Parathyroid adenoma (tissue), 2 donors: Measurements from ENCODE around the gene FAM98C.

Experiments
- H2AFZ ChIP-seq: fragments of 300-600 bp; sonication (generic); one replicate; pipeline ENCODE4 v1.7.0; 2017; ENCODE audit warnings: antibody characterized with exemption, mild to moderate bottlenecking
- H3K27ac ChIP-seq: fragments of 300-600 bp; sonication (generic); one replicate; pipeline ENCODE4 v1.7.0; 2017
- H3K27me3 ChIP-seq: fragments of 300-600 bp; sonication (generic); one replicate; pipeline ENCODE4 v1.7.0; 2017; ENCODE audit warnings: low read length; ENCODE audit not compliant: control insufficient read depth, insufficient read depth
- H3K36me3 ChIP-seq: fragments of 300-600 bp; sonication (generic); one replicate; pipeline ENCODE4 v1.7.0; 2017; ENCODE audit warnings: low read length; ENCODE audit not compliant: control insufficient read depth, insufficient read depth
- H3K4me1 ChIP-seq: fragments of 300-600 bp; sonication (generic); one replicate; pipeline ENCODE4 v1.7.0; 2017; ENCODE audit warnings: control low read depth
- H3K4me2 ChIP-seq: fragments of 300-600 bp; sonication (generic); one replicate; pipeline ENCODE4 v1.7.0; 2017; ENCODE audit warnings: low read length
- H3K4me3 ChIP-seq: fragments of 300-600 bp; sonication (generic); one replicate; pipeline ENCODE4 v1.7.0; 2017; ENCODE audit warnings: low read depth, low read length
- H3K79me2 ChIP-seq: fragments of 300-600 bp; sonication (generic); one replicate; pipeline ENCODE4 v1.7.0; 2017; ENCODE audit warnings: control low read depth
- H3K9ac ChIP-seq: fragments of 300-600 bp; sonication (generic); one replicate; pipeline ENCODE4 v1.7.0; 2017; ENCODE audit warnings: mild to moderate bottlenecking
- H3K9me3 ChIP-seq: fragments of 300-600 bp; sonication (generic); one replicate; pipeline ENCODE4 v1.7.0; 2017; ENCODE audit warnings: low read length; ENCODE audit not compliant: control insufficient read depth
- TF ChIP-seq, protein P1 (sequence below): fragments of 300-600 bp; sonication (generic); IDR thresholded peaks from one replicate; pipeline ENCODE4 v1.7.0; 2017; ENCODE audit warnings: antibody characterized with exemption, mild to moderate bottlenecking
- donor health status: primary hyperparathyroidism.

Gene FAM98C

DNA sequence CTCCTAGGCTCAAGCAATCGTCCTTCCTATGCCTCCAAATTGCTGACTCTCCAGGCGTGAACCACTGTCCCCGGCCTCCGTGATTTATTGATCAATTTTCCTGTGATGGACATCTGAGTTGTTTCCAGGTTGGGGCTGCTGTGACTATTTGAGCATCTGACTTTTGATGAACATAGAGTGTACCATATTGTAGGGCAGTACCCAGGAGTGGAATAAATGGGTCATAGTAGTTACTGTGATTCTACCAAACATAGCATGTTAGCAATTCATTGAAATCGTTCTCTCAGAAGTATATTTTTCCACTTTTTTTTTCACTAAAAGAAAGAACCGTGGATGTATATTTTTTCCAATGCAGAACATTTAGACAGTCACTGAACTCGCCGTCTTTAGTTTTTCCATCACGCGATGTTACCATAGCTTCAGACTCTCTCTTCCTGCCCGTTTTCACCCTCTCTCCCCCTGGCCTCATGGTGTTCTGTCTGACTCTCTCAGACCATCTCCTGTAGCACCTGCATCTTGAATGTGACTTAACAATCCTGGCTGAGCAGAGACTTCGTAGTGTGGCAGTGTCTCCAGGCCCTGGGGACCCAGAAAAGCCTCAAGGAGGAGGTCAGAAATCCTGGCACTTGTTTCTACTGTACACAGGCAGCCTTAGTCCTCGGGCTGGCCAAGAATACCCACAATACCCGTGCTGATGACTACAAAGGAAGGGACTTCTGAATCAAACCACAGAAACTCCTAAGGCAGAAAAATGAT is 26.3 kb downstream of the FAM98C start:
- Histone ChIP-seq H3K36me3 (no peaks in the 10 kb centered on the region), H3K4me1 (no peaks in the 10 kb centered on the region), H3K4me3 (no peak overlapping the region), H3K4me2 (no peak overlapping the region), H3K9ac (no peak overlapping the region), H3K9me3 (no peaks in the 10 kb centered on the region), H2AFZ (no peak overlapping the region), H3K27me3 (no peaks in the 10 kb centered on the region), H3K79me2 (no peaks in the 10 kb centered on the region), H3K27ac (no peak overlapping the region)
- TF ChIP-seq, protein P1, sequence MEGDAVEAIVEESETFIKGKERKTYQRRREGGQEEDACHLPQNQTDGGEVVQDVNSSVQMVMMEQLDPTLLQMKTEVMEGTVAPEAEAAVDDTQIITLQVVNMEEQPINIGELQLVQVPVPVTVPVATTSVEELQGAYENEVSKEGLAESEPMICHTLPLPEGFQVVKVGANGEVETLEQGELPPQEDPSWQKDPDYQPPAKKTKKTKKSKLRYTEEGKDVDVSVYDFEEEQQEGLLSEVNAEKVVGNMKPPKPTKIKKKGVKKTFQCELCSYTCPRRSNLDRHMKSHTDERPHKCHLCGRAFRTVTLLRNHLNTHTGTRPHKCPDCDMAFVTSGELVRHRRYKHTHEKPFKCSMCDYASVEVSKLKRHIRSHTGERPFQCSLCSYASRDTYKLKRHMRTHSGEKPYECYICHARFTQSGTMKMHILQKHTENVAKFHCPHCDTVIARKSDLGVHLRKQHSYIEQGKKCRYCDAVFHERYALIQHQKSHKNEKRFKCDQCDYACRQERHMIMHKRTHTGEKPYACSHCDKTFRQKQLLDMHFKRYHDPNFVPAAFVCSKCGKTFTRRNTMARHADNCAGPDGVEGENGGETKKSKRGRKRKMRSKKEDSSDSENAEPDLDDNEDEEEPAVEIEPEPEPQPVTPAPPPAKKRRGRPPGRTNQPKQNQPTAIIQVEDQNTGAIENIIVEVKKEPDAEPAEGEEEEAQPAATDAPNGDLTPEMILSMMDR: no peak

- TF ChIP-seq, protein P1: no peak
These were observed 26.9 kb downstream of the FAM98C start for GRCh38 chr19:38429811-38430156.

DNA sequence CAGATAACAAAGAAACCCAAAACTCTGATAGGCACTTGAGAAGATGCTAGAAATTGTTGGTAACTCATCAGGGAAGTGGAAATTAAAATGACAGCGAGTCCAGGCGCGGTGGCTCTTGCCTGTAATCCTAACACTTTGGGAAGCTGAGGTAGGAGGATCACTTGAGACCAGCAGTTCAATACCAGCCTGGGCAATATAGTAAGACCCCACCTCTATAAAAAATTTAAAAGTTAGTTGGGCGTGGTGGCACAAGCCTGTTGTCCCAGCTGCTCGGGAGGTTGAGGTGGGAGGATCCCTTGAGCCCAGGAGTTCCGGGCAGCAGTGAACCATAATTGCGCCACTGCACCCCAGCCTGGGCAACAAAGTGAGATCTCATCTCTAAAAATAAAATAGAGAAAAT is 28.0 kb downstream of the FAM98C start:
- no peaks in the 10 kb centered on the region for H3K9me3 ChIP-seq
- no peaks in the 10 kb centered on the region for H3K27me3 ChIP-seq
- no peaks in the 10 kb centered on the region for H3K36me3 ChIP-seq
- no peak overlapping the region for H3K27ac ChIP-seq
- H3K79me2 ChIP-seq: no peaks in the 10 kb centered on the region
- H2AFZ ChIP-seq: no peak overlapping the region
- TF ChIP-seq, protein P1: no peak
- no peak overlapping the region for H3K9ac ChIP-seq
- no peak overlapping the region for H3K4me3 ChIP-seq
- no peak overlapping the region for H3K4me2 ChIP-seq
- peaks cover 5% of the 10 kb centered on the region for H3K4me1 ChIP-seq

More at GRCh38 chr19:38429811-38430156, 26.9 kb downstream of the FAM98C start:
- Histone ChIP-seq H3K36me3 (no peaks in the 10 kb centered on the region), H3K4me2 (no peak overlapping the region), H3K27me3 (no peaks in the 10 kb centered on the region), H3K79me2 (no peaks in the 10 kb centered on the region), H3K4me1 (peaks cover 5% of the 10 kb centered on the region), H3K4me3 (no peak overlapping the region), H3K9me3 (no peaks in the 10 kb centered on the region), H3K9ac (no peak overlapping the region), H3K27ac (no peak overlapping the region), H2AFZ (no peak overlapping the region)

GRCh38 chr19:38433268-38433733 is 30.4 kb downstream of the FAM98C start, which contains the start of gene RYR1:
Gene RYR1 (plus strand): TSS chr19:38433691. CDS start chr19:38433830, 139 bp downstream.
- no peak within 1 kb of the TSS for H3K27ac ChIP-seq
- H3K27me3 ChIP-seq: no peaks in the 10 kb centered on the region
- no peaks in the 10 kb centered on the region for H3K36me3 ChIP-seq
- TF ChIP-seq, protein P1: no peak
- peaks cover 5% of the 10 kb centered on the region for H3K4me1 ChIP-seq
- H3K9me3 ChIP-seq: no peaks in the 10 kb centered on the region
- H2AFZ ChIP-seq: peak within 1 kb of the TSS; percentile 70
- no peak within 1 kb of the TSS for H3K9ac ChIP-seq
- H3K4me3 ChIP-seq: peak within 1 kb of the TSS; percentile 45
- no peaks in the 10 kb centered on the region for H3K79me2 ChIP-seq
- peak within 1 kb of the TSS; percentile 81 for H3K4me2 ChIP-seq

DNA sequence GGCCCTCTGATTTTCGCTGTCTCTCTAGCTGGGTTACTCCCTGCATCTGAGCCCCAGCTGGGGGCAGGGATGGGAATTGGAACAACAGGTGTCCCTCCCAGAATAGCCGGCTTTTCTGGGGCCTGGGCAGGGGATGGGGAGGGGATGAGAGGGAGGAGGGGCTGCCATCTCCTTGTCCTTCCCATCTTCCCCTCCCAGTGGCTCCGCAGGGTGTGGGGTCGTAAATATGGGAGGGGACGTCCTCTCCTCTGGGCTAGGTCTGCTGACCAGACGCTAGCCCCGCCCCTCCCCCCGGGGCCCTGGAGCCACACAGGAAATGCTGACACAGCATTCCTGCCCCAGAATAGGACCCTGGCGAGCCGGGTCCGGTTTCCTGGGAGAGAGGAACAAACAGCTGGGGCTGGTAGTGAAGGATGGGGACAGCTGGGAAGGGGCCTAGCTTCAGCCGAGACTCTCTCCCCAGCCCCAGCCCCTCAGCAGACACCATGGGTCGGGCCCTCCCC is 31.7 kb downstream of the FAM98C start:
- TF ChIP-seq, protein P1: no peak
- peak overlapping the region; percentile 45 for H3K4me3 ChIP-seq
- H2AFZ ChIP-seq: peak overlapping the region; percentile 33
- no peak overlapping the region for H3K9ac ChIP-seq
- no peak overlapping the region for H3K27ac ChIP-seq
- peaks cover 5% of the 10 kb centered on the region for H3K4me1 ChIP-seq
- no peaks in the 10 kb centered on the region for H3K79me2 ChIP-seq
- no peaks in the 10 kb centered on the region for H3K36me3 ChIP-seq
- no peaks in the 10 kb centered on the region for H3K9me3 ChIP-seq
- peak overlapping the region; percentile 81 for H3K4me2 ChIP-seq
- no peaks in the 10 kb centered on the region for H3K27me3 ChIP-seq
